Neural progenitor cell (in vitro differentiated cells): Measurements from ENCODE around the gene TMEM218.

Experiments
- EZH2 ChIP-seq: fragments of 200-600 bp; sonication (generic); IDR thresholded peaks from 2 replicates; pipeline ENCODE4 v1.6.1; 2017; ENCODE audit warnings: antibody characterized with exemption, mild to moderate bottlenecking, moderate library complexity
- EZH2phosphoT487 ChIP-seq: fragments of 200-600 bp; sonication (generic); IDR thresholded peaks from 2 replicates; pipeline ENCODE4 v1.6.1; 2017; ENCODE audit warnings: antibody characterized with exemption
- TF ChIP-seq, protein P1 (sequence below): fragments of 200-600 bp; sonication (generic); IDR thresholded peaks from 2 replicates; pipeline ENCODE4 v1.5.1; 2017; ENCODE audit warnings: antibody characterized with exemption, mild to moderate bottlenecking

GRCh38 chr11:125110506-125110905 lies 920 bp downstream of the TMEM218 start:
- TF ChIP-seq, protein P1, sequence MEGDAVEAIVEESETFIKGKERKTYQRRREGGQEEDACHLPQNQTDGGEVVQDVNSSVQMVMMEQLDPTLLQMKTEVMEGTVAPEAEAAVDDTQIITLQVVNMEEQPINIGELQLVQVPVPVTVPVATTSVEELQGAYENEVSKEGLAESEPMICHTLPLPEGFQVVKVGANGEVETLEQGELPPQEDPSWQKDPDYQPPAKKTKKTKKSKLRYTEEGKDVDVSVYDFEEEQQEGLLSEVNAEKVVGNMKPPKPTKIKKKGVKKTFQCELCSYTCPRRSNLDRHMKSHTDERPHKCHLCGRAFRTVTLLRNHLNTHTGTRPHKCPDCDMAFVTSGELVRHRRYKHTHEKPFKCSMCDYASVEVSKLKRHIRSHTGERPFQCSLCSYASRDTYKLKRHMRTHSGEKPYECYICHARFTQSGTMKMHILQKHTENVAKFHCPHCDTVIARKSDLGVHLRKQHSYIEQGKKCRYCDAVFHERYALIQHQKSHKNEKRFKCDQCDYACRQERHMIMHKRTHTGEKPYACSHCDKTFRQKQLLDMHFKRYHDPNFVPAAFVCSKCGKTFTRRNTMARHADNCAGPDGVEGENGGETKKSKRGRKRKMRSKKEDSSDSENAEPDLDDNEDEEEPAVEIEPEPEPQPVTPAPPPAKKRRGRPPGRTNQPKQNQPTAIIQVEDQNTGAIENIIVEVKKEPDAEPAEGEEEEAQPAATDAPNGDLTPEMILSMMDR: no peak
- TF ChIP-seq EZH2phosphoT487: no peak
- no peak for TF ChIP-seq EZH2
